ENCODE results near the gene CENPK. TPM values are rescaled to one million over a fixed set of nuclear protein-coding genes. Genes with fewer than 3 reads are reported as not detected.

Gene CENPK
- 2.8 and 49.8 TPM in 2 replicates for total RNA-seq

GRCh38 chr5:65562731-65563701 lies at the start of gene CENPK, which contains the start of gene PPWD1:
CENPK (minus strand) TSS chr5:65563168; CDS start chr5:65554907, 8,261 bp downstream.
PPWD1 (plus strand) TSS chr5:65563296; CDS start chr5:65563311, 15 bp downstream.

GRCh38 chr5:65481635-65482295 lies 81.2 kb downstream of the CENPK start, which contains the start of gene ADAMTS6:
ADAMTS6 (minus strand) TSS chr5:65481920; CDS start chr5:65473673, 8,247 bp downstream.

Small RNA genes lying within 50 kb of the gene (small RNA-seq; reads per million reads assigned to genes)
- not detected for gene RNU6-540P (ENCODE audit: low replicate concordance)

Other genes starting within 250 kb of the CENPK start
- gene ADAMTS6, start 81.2 kb downstream of the CENPK start, total RNA-seq = 49.2 and 141 TPM in 2 replicates
- 29.8 and 38.1 TPM in 2 replicates for gene PPWD1, start 128 bp upstream of the CENPK start, total RNA-seq
- 20.4 and 24.5 TPM in 2 replicates for gene TRIM23, start 61.2 kb upstream of the CENPK start, total RNA-seq
- gene SHLD3, start 61.9 kb upstream of the CENPK start, total RNA-seq = 3.1 and 6.0 TPM in 2 replicates
- 25.8 and 26.5 TPM in 2 replicates for gene TRAPPC13, start 61.9 kb upstream of the CENPK start, total RNA-seq
- 18.3 and 20.6 TPM in 2 replicates for gene SGTB, start 158.9 kb upstream of the CENPK start, total RNA-seq
- gene NLN, start 159.0 kb upstream of the CENPK start, total RNA-seq = 15.8 and 27.5 TPM in 2 replicates

Data from placental pericyte (primary cell).